Upper lobe of left lung (tissue), 4 donors: Measurements from ENCODE around the gene TWNK.

Experiments
- CTCF ChIP-seq, 6 experiments: fragments of 450-650 bp in 4 of 6; fragments of 200-600 bp in 2 of 6; sonication (generic) in 2 of 6; IDR thresholded peaks; one replicate each; pipeline ENCODE4 v1.5.1; 2016 to 2019; ENCODE audit warnings: antibody characterized with exemption in 6 of 6
- EP300 ChIP-seq, 4 donors: sonication (generic); formaldehyde crosslinking; IDR thresholded peaks; one replicate each; pipeline ENCODE4 v1.5.1; 2017; ENCODE audit warnings: antibody characterized with exemption in 4 of 4, control low read depth in 2 of 4
- POLR2A ChIP-seq, 4 donors: fragments of 450-650 bp; IDR thresholded peaks; one replicate each; pipeline ENCODE4 v1.5.1; 2016 to 2017; ENCODE audit warnings: antibody characterized with exemption in 4 of 4, mild to moderate bottlenecking in 2 of 4
- POLR2AphosphoS5 ChIP-seq, 2 donors: sonication (generic); formaldehyde crosslinking; IDR thresholded peaks; one replicate each; pipeline ENCODE4 v1.5.1; 2017; ENCODE audit warnings: antibody characterized with exemption in 2 of 2

GRCh38 chr10:101028446-101029337 is 41.3 kb downstream of the TWNK start:
- TF ChIP-seq CTCF (IDR thresholded peaks at IDR 0.05) (no peak), EP300 (IDR thresholded peaks at IDR 0.05) (no peak), POLR2A (IDR thresholded peaks at IDR 0.05) (no peak), POLR2AphosphoS5 (IDR thresholded peaks at IDR 0.05) (no peak)
